Stomach (tissue), 9 donors: ENCODE measurements around the gene NTM. TPM values are rescaled to one million over a fixed set of nuclear protein-coding genes. Genes with fewer than 3 reads are reported as not detected.
"Not testable (repeated sequence)": the region's sequence is repeated elsewhere in the genome, so short reads cannot be mapped to it uniquely, and the experiment has no call there.

ENCODE experiments used
- DNase-seq, 2 donors: peaks; one replicate each; pipeline versions ENCODE4 v3.0.0 to v3.0.0-alpha.2; 2013 to 2019
- H3K27ac ChIP-seq, 5 donors: fragments of 200-600 bp in 4 of 5; sonication (generic) in 4 of 5; one replicate each; pipeline ENCODE4 v1.5.1; 2013 to 2019; ENCODE audit warnings: mild to moderate bottlenecking in 1 of 5, moderate library complexity in 1 of 5
- H3K27me3 ChIP-seq, 3 donors: fragments of 200-600 bp; sonication (generic); one replicate each; pipeline ENCODE4 v1.5.1; 2017 to 2019; ENCODE audit warnings: mixed run types in 1 of 3
- H3K36me3 ChIP-seq, 4 donors: fragments of 200-600 bp; sonication (generic); 1 replicate in 3 of 4; 2 replicates in 1 of 4; pipeline ENCODE4 v1.5.1; 2016 to 2019
- H3K4me1 ChIP-seq, 4 donors: fragments of 200-600 bp; sonication (generic); one replicate each; pipeline ENCODE4 v1.5.1; 2016 to 2019
- H3K4me3 ChIP-seq, 4 donors: fragments of 200-600 bp; sonication (generic) in 3 of 4; one replicate each; pipeline ENCODE4 v1.5.1; 2016 to 2019; ENCODE audit warnings: mild to moderate bottlenecking in 1 of 4
- H3K9me3 ChIP-seq, 4 donors: fragments of 200-600 bp; sonication (generic); one replicate each; pipeline ENCODE4 v1.5.1; 2016 to 2019
- EP300 ChIP-seq: sonication (generic); formaldehyde crosslinking; IDR thresholded peaks from one replicate; pipeline ENCODE4 v1.6.1; 2017; ENCODE audit warnings: antibody characterized with exemption
- POLR2A ChIP-seq, 4 donors: fragments of 450-650 bp; IDR thresholded peaks; one replicate each; pipeline ENCODE4 v1.6.1; 2016; ENCODE audit warnings: antibody characterized with exemption in 4 of 4, control low read depth in 2 of 4, mild to moderate bottlenecking in 1 of 4, moderate library complexity in 1 of 4
- POLR2AphosphoS5 ChIP-seq, 3 donors: sonication (generic); formaldehyde crosslinking; IDR thresholded peaks; one replicate each; pipeline ENCODE4 v1.6.1; 2016; ENCODE audit warnings: antibody characterized with exemption in 3 of 3
- WGBS, 5 donors: extraction: QIAGEN DNeasy Blood & Tissue Kit in 3 of 5; methylation state at CpG; one replicate each; pipeline versions ENCODE4 v1.1.5 to v1.1.7; 2013 to 2018; 5-methylcytosine and 5-hydroxymethylcytosine counted together
- intact Hi-C: fragments of 100-400 bp; cut with DNase I; formaldehyde crosslinking; loops from one replicate; pipeline ENCODE4 v1.15.1; 2023; ENCODE audit warnings: low total_unique reads
- polyA plus RNA-seq, 3 donors: library from polyadenylated mRNA; stranded (reverse); fragments of 200-250 nt; gene quantifications; one replicate each; pipeline ENCODE4 v1.2.3, GENCODE V29; 2013
- total RNA-seq, 5 donors: library from RNA; depleted of rRNA; stranded (reverse); fragments of >200 nt; gene quantifications; one replicate each; pipeline versions ENCODE4 v1.1.0 to v1.2.3, GENCODE V29; 2014 to 2016
- TF ChIP-seq, protein P1 (sequence below), 7 experiments: fragments of 450-650 bp in 4 of 7; fragments of 200-600 bp in 3 of 7; sonication (generic) in 3 of 7; IDR thresholded peaks; one replicate each; pipeline ENCODE4 v1.5.1; 2016 to 2019; ENCODE audit warnings: antibody characterized with exemption in 7 of 7, control low read depth in 2 of 7, mild to moderate bottlenecking in 1 of 7
- donor health status: healthy with polysubstance abuse.
- donor health status: Bipolar disorder and iron deficiency.
- donor health status: healthy.

NTM gene
- total and polyA plus RNA-seq, 8 donors: 0.50 to 8.4 (median 1.3) TPM; not detected in 3

DNA sequence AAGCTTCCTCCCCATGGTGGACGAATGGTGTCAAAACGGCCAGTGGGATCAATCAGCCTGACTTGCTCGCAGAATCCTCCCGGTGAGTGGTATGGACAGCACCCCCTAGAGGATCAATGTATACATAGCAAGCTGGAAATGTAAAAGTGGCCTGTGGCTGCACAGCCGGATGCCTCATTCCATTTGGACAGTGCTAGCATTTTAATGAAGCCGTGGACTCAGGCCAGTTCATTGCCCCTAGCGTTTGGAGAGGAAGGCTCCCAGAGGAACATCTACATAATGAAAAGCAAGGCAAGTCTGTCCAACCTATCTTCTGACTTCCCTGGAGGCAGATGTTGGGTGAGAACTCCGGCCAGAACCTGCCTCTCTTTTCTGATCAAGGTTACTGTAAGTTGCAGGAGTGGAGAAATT is 942.3 kb downstream of the NTM start:
- H3K36me3 ChIP-seq: no peaks in the 10 kb centered on the region
- TF ChIP-seq, protein P1, sequence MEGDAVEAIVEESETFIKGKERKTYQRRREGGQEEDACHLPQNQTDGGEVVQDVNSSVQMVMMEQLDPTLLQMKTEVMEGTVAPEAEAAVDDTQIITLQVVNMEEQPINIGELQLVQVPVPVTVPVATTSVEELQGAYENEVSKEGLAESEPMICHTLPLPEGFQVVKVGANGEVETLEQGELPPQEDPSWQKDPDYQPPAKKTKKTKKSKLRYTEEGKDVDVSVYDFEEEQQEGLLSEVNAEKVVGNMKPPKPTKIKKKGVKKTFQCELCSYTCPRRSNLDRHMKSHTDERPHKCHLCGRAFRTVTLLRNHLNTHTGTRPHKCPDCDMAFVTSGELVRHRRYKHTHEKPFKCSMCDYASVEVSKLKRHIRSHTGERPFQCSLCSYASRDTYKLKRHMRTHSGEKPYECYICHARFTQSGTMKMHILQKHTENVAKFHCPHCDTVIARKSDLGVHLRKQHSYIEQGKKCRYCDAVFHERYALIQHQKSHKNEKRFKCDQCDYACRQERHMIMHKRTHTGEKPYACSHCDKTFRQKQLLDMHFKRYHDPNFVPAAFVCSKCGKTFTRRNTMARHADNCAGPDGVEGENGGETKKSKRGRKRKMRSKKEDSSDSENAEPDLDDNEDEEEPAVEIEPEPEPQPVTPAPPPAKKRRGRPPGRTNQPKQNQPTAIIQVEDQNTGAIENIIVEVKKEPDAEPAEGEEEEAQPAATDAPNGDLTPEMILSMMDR (IDR thresholded peaks at IDR 0.05): peak in 1 of 7 experiments; percentile 7
- TF ChIP-seq EP300: no peak
- no peaks in the 10 kb centered on the region for H3K9me3 ChIP-seq
- no peaks in the 10 kb centered on the region for H3K27me3 ChIP-seq
- DNase-seq: peak in 1 of 2 donors; percentile 19
- no peak overlapping the region for H3K4me3 ChIP-seq
- H3K27ac ChIP-seq: no peak overlapping the region
- H3K4me1 ChIP-seq: no peaks in the 10 kb centered on the region
- 23 to 31% (median 27%) methylated on average over 8 of the region's 8 CpGs for WGBS, 5 donors
- intact Hi-C loops: no loop called here

DNA sequence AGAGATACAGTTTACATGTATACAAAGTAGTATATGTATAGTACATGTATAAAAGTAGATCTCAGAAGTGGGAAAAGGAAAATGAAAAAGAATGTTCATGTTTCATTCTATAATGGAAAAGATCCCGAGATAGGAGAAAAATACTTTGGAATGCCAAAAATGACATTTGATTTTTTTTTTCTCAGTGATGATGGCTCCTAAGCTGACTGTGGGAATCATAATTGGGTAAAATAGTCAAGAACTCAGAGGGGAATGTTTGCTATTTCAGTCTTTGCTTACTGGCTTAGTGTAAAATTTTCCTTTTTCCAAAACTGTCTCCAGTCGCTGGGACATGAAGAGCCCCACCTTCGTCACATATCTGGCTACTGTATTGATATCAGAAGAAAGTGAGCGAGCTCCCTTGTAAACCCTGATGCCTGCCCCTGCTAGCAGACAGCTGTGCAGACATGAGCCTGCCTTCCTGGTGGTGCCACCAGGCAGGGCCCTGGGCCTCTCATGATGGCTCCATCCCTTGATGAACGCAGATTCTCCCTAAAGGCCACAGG is 944.6 kb downstream of the NTM start:
- Histone ChIP-seq H3K27ac (no peak overlapping the region), H3K4me3 (no peak overlapping the region), H3K36me3 (no peaks in the 10 kb centered on the region), H3K27me3 (peaks cover 0 to 8% (median 0%) of the 10 kb centered on the region in 3 donors), H3K9me3 (no peaks in the 10 kb centered on the region), H3K4me1 (no peaks in the 10 kb centered on the region)
- intact Hi-C loops: no loop called here
- WGBS, 5 donors: 66 to 83% (median 76%) methylated on average over 5 of the region's 5 CpGs
- no peak for DNase-seq
- TF ChIP-seq, protein P1 (IDR thresholded peaks at IDR 0.05): no peak
- TF ChIP-seq POLR2AphosphoS5 (IDR thresholded peaks at IDR 0.05) (no peak), EP300 (no peak), POLR2A (IDR thresholded peaks at IDR 0.05) (no peak)

DNA sequence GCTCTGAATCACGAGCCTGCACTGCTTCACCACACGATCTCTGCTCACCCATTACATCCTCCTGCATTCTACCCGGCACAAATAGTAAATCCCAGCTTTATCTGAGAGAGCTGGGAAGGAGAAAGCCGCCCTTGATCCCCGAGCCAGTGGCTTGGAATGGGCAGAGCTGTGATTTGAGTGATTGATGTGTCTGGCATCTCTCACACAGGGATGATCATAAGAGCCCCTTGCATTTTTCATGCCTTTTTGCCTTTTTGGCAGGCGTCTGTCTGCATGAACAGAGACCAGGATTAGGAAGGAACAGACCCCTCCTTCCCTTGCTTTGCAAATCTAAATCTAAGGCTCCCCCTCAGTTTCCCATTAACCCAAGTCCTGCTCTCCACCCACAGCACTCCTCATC is 945.3 kb downstream of the NTM start:
- TF ChIP-seq, protein P1 (IDR thresholded peaks at IDR 0.05): no peak
- no peak for TF ChIP-seq POLR2A (IDR thresholded peaks at IDR 0.05)
- TF ChIP-seq EP300: no peak
- TF ChIP-seq POLR2AphosphoS5 (IDR thresholded peaks at IDR 0.05): no peak
- WGBS, 5 donors: 62 to 70% (median 62%) methylated on average over 6 of the region's 6 CpGs
- H3K36me3 ChIP-seq: no peaks in the 10 kb centered on the region
- H3K27me3 ChIP-seq: peaks cover 0 to 12% (median 0%) of the 10 kb centered on the region in 3 donors
- H3K4me1 ChIP-seq: no peaks in the 10 kb centered on the region
- no peak overlapping the region for H3K27ac ChIP-seq
- no peak overlapping the region for H3K4me3 ChIP-seq
- no peaks in the 10 kb centered on the region for H3K9me3 ChIP-seq
- DNase-seq: no peak
- intact Hi-C loops: no loop called here

DNA sequence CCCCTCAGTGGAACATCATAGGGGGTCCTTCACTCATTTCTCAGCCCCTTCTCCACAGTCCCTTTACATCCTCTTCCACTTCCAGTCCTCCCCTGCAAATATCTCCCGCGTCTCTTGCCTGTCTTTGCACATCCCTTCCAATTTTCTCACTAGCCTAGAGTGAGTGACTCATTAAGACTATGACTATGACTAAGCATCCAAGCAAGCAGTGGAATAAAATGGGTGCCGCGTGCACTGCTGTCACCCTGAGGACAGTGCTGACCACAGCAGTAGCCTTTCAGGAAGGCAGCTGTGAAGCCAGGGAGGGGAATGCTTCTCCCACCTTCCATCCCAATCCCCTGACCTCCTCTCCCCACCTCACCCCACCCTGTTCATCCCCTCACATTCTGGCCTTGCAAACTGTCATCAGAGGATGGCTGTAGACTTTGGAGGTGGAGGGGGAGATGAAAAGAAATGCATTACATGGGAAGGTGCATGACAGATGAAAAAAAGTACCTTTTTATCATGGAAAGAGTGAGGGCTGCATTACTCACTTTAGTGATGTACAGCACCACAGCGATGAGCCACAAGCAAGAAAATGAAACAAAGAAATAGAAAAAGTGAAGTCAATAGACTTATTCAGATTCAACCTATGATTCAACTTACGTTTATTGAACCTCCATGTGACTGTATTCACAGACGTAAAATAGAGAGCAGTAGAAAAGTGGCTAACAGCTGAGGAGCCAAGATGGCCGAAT is 948.2 kb downstream of the NTM start:
- H3K9me3 ChIP-seq: no peaks in the 10 kb centered on the region
- intact Hi-C loops: no loop called here
- H3K4me1 ChIP-seq: no peaks in the 10 kb centered on the region
- TF ChIP-seq EP300 (no peak), POLR2A (IDR thresholded peaks at IDR 0.05) (no peak), POLR2AphosphoS5 (IDR thresholded peaks at IDR 0.05) (no peak)
- TF ChIP-seq, protein P1 (IDR thresholded peaks at IDR 0.05): no peak
- 65 to 92% (median 84%) methylated on average over 8 of the region's 8 CpGs for WGBS, 5 donors
- H3K27me3 ChIP-seq: peaks cover 0 to 12% (median 0%) of the 10 kb centered on the region in 3 donors
- DNase-seq: no peak
- no peak overlapping the region for H3K4me3 ChIP-seq
- H3K36me3 ChIP-seq: no peaks in the 10 kb centered on the region
- no peak overlapping the region for H3K27ac ChIP-seq

DNA sequence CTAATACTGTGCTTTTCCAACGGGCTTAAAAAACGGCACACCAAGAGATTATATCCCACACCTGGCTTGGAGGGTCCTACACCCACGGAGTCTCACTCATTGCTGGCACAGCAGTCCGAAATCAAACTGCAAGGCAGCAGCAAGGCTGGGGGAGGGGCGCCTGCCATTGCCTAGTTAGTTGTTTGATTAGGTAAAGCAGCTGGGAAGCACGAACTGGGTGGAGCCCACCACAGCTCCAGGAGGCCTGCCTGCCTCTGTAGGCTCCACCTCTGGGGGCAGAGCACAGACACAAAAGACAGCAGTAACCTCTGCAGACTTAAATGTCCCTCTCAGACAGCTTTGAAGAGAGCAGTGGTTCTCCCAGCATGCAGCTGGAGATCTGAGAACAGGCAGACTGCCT is 949.0 kb downstream of the NTM start:
- H3K9me3 ChIP-seq, intact Hi-C loops, DNase-seq, H3K4me3 ChIP-seq, H3K36me3 ChIP-seq, H3K27ac ChIP-seq, H3K4me1 ChIP-seq: not testable (repeated sequence)
- 34 to 76% (median 72%) methylated on average over 2 to 6 of the region's 6 CpGs for WGBS, 5 donors
- peaks cover 0 to 12% (median 0%) of the 10 kb centered on the region in 3 donors for H3K27me3 ChIP-seq
